Endothelial cell of umbilical vein (primary cell): Measurements from ENCODE around the gene CXorf38. TPM values are rescaled to one million over a fixed set of nuclear protein-coding genes. Genes with fewer than 3 reads are reported as not detected.

Experiments
- BruUV-seq: library from RNA; stranded (reverse); fragments of 400-500 nt; replicated peaks from 2 replicates; lab custom pipeline; 2021; lab: Mats Ljungman, UMichigan
- CTCF ChIA-PET: fragments of 300-600, 350-600 bp; sonication (Branson Sonifier 250); formaldehyde crosslinking; loops from one replicate; lab custom pipeline; 2021; ENCODE audit warnings: antibody characterized with exemption, inconsistent platforms; lab: Charles Lee
- POLR2A ChIA-PET: fragments of 300-600, 350-600 bp; sonication (Branson Sonifier 250); formaldehyde crosslinking; loops from one replicate; lab custom pipeline; 2021; ENCODE audit warnings: antibody characterized with exemption, inconsistent platforms; lab: Charles Lee
- DNase-seq: peaks from one replicate; pipeline ENCODE4 v3.0.0-alpha.2; 2011; ENCODE audit warnings: low read depth, low spot score
- FAIRE-seq: peaks from 2 replicates; lab custom pipeline; 2011; peaks lifted over from hg19 to GRCh38; lab: Jason Lieb, UNC
- H2AFZ ChIP-seq: 2 replicates; pipeline ENCODE4 v1.6.0; 2012; ENCODE audit warnings: low read depth, low read length, control low read depth, inconsistent platforms
- H3K27ac ChIP-seq: 2 replicates; pipeline ENCODE4 v1.5.1; 2011; ENCODE audit warnings: low read depth, mild to moderate bottlenecking, control low read depth, low read length, moderate library complexity; ENCODE audit not compliant: insufficient read depth
- H3K27me3 ChIP-seq, 2 experiments: 2 replicates each; pipeline versions ENCODE4 v1.6.0 to v1.6.1; 2011; ENCODE audit warnings: low read length in 2 of 2, mixed read lengths in 1 of 2; ENCODE audit not compliant: control insufficient read depth in 2 of 2, insufficient read depth in 2 of 2
- H3K36me3 ChIP-seq, 2 experiments: 2 replicates in 1 of 2; 3 replicates in 1 of 2; pipeline ENCODE4 v1.5.1; 2011; ENCODE audit warnings: low read length in 2 of 2, mild to moderate bottlenecking in 1 of 2, moderate library complexity in 1 of 2; ENCODE audit not compliant: control insufficient read depth in 2 of 2, insufficient read depth in 2 of 2; ENCODE audit errors: extremely low read depth in 1 of 2
- H3K4me1 ChIP-seq: 3 replicates; pipeline ENCODE4 v1.5.1; 2011; ENCODE audit warnings: mild to moderate bottlenecking, low read length; ENCODE audit not compliant: control insufficient read depth, insufficient read depth; ENCODE audit errors: extremely low read depth
- H3K4me2 ChIP-seq: 2 replicates; pipeline ENCODE4 v1.6.1; 2011; ENCODE audit warnings: low read length, control low read depth, mixed read lengths; ENCODE audit not compliant: insufficient read depth
- H3K4me3 ChIP-seq, 3 experiments: fragments of 200-600 bp in 1 of 3; sonication (generic), shearing (Covaris generic) in 1 of 3; replicated peaks in 1 of 3; 2 replicates each; pipeline ENCODE4 v1.5.1; 2011 to 2016; ENCODE audit warnings: control low read depth in 3 of 3, low read length in 3 of 3, mild to moderate bottlenecking in 2 of 3, inconsistent platforms in 1 of 3, low read depth in 1 of 3, moderate library complexity in 1 of 3; ENCODE audit not compliant: insufficient read depth in 1 of 3
- H3K79me2 ChIP-seq: 2 replicates; pipeline ENCODE4 v1.6.0; 2012; ENCODE audit warnings: low read length, inconsistent platforms; ENCODE audit not compliant: control insufficient read depth, insufficient read depth
- H3K9ac ChIP-seq: replicated peaks from 2 replicates; pipeline ENCODE3; 2011; ENCODE audit warnings: low read length, control low read depth; ENCODE audit not compliant: insufficient read depth; ENCODE audit errors: extremely low read depth
- H3K9me1 ChIP-seq: replicated peaks from 3 replicates; pipeline ENCODE4 v1.6.0; 2011; ENCODE audit warnings: mild to moderate bottlenecking, low read length; ENCODE audit not compliant: control insufficient read depth, insufficient read depth; ENCODE audit errors: extremely low read depth
- H3K9me3 ChIP-seq: replicated peaks from 2 replicates; pipeline ENCODE4 v1.5.1; 2012; ENCODE audit warnings: low read length, inconsistent platforms; ENCODE audit not compliant: control insufficient read depth, insufficient read depth
- H4K20me1 ChIP-seq: replicated peaks from 2 replicates; pipeline ENCODE3; 2011; ENCODE audit warnings: mild to moderate bottlenecking, low read length; ENCODE audit not compliant: control insufficient read depth, insufficient read depth; ENCODE audit errors: extremely low read depth
- CTCF ChIP-seq, 2 donors: IDR thresholded peaks; 1 replicate in 1 of 2; 2 replicates in 1 of 2; pipeline ENCODE4 v1.5.1; 2011; ENCODE audit warnings: low read length in 2 of 2, mild to moderate bottlenecking in 2 of 2, moderate library complexity in 2 of 2, control low read depth in 1 of 2, inconsistent platforms in 1 of 2, low read depth in 1 of 2; ENCODE audit not compliant: insufficient read depth in 1 of 2; ENCODE audit errors: extremely low read depth in 1 of 2
- EZH2 ChIP-seq: IDR thresholded peaks from 2 replicates; pipeline ENCODE4 v1.6.1; 2012; ENCODE audit warnings: borderline replicate concordance, low read depth, mild to moderate bottlenecking, moderate library complexity, low read length, inconsistent platforms; ENCODE audit not compliant: severe bottlenecking
- FOS ChIP-seq: IDR thresholded peaks from 2 replicates; pipeline ENCODE4 v1.6.1; 2011; ENCODE audit warnings: mild to moderate bottlenecking, low read length, moderate library complexity, borderline replicate concordance; ENCODE audit not compliant: insufficient read depth
- GATA2 ChIP-seq: IDR thresholded peaks from 2 replicates; pipeline ENCODE4 v1.7.0; 2011; ENCODE audit warnings: low read depth, mild to moderate bottlenecking, moderate library complexity, mixed read lengths, low read length; ENCODE audit not compliant: insufficient read length, insufficient read depth
- JUN ChIP-seq: IDR thresholded peaks from 2 replicates; pipeline ENCODE4 v1.6.1; 2011; ENCODE audit warnings: borderline replicate concordance, low read depth; ENCODE audit not compliant: insufficient read length, insufficient read depth
- MYC ChIP-seq: IDR thresholded peaks from one replicate; pipeline ENCODE4 v1.6.1; 2011; ENCODE audit warnings: mild to moderate bottlenecking, low read depth, low read length
- POLR2AphosphoS5 ChIP-seq: IDR thresholded peaks from 2 replicates; pipeline ENCODE4 v1.6.1; 2012; ENCODE audit warnings: low read depth, mild to moderate bottlenecking, control low read depth, low read length, moderate library complexity; ENCODE audit not compliant: insufficient read depth
- dilution Hi-C: fragments of 300-500 bp; cut with MboI; formaldehyde crosslinking; loops from one replicate; pipeline ENCODE4 v1.15.0; 2019; ENCODE audit warnings: low sequenced_read_pairs; ENCODE audit not compliant: extremely low pct_ligation_motif_present
- intact Hi-C: fragments of 100-400 bp; cut with micrococcal nuclease; formaldehyde crosslinking; loops from one replicate; pipeline ENCODE4 v1.10.0; 2022
- polyA plus RNA-seq, 4 experiments: library from polyadenylated mRNA; depleted of rRNA in 3 of 4; stranded (reverse) in 3 of 4; unstranded in 1 of 4; fragments of >200 nt; gene quantifications; 2 replicates each; pipeline versions ENCODE4 v1.2.1 to v1.2.3, GENCODE V29; 2011 to 2012; ENCODE audit warnings: missing spikeins in 1 of 4
- total RNA-seq: library from RNA; stranded (reverse); gene quantifications from 2 replicates; pipeline ENCODE4 v1.2.3, GENCODE V29; 2021

The CXorf38 gene
- total and polyA plus RNA-seq, 2 donors (not counting 3 experiments of a cell fraction or from before 2014, with no cell fraction given): 5.9 to 12.4 TPM

- H3K9me1 ChIP-seq: no peaks in the 10 kb centered on the region
- no peaks in the 10 kb centered on the region for H3K27me3 ChIP-seq
- no peak overlapping the region for H3K27ac ChIP-seq
- no peaks in the 10 kb centered on the region for H3K79me2 ChIP-seq
- FAIRE-seq: no peak
- H3K4me1 ChIP-seq: no peaks in the 10 kb centered on the region
- no TSS peak for BruUV-seq
- no peak overlapping the region for H3K4me3 ChIP-seq
- dilution Hi-C loops: no loop called here
- no peak overlapping the region for H2AFZ ChIP-seq
- TF ChIP-seq POLR2AphosphoS5: no peak
- no peak for TF ChIP-seq CTCF (IDR thresholded peaks at IDR 0.05; ENCODE audit: extremely low read depth in 1 of 2, insufficient read depth in 1 of 2, low read depth in 1 of 2, low read length in 2 of 2)
- TF ChIP-seq EZH2: no peak
- TF ChIP-seq JUN: no peak
- TF ChIP-seq GATA2: no peak
- CTCF ChIA-PET: no interaction called here
- intact Hi-C loops: no loop called here
- no peaks in the 10 kb centered on the region for H4K20me1 ChIP-seq
- no peak overlapping the region for H3K4me2 ChIP-seq
- POLR2A ChIA-PET: no interaction called here
- no peak for DNase-seq
- H3K9ac ChIP-seq: no peak overlapping the region
- H3K36me3 ChIP-seq: no peaks in the 10 kb centered on the region
- no peaks in the 10 kb centered on the region for H3K9me3 ChIP-seq
These were observed 34.9 kb downstream of the CXorf38 start for GRCh38 chrX:40612511-40612910.

DNA sequence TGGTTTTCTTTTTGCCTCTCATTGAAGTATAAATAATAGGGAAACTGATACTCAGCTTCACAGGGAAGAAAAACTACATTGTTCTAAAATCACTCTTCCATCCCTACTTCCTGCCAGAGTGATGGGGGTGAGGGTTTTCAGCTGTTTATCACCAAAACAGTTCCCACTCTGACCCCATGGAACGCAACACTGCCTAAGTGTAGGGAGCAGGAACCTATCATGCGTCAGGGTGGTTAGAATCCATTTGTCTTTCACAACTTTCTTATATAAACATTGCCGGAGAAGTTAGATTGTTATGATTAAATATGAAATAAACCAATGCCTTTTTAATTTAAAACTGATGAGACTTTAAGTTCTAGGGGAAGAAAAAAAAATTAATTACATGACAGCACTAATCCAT, 40.0 kb downstream of the CXorf38 start:
- ChIA-PET CTCF (no interaction called here), POLR2A (no interaction called here)
- Histone ChIP-seq H3K27ac (no peak overlapping the region), H2AFZ (no peak overlapping the region), H3K36me3 (no peaks in the 10 kb centered on the region), H3K27me3 (no peaks in the 10 kb centered on the region), H3K4me2 (no peak overlapping the region), H3K79me2 (no peaks in the 10 kb centered on the region), H3K4me3 (no peak overlapping the region), H3K9me1 (no peaks in the 10 kb centered on the region), H4K20me1 (no peaks in the 10 kb centered on the region), H3K4me1 (no peaks in the 10 kb centered on the region), H3K9ac (no peak overlapping the region), H3K9me3 (no peaks in the 10 kb centered on the region)
- no TSS peak for BruUV-seq
- no peak for FAIRE-seq
- intact Hi-C loops (no loop called here), dilution Hi-C loops (no loop called here)
- no peak for DNase-seq
- TF ChIP-seq FOS (no peak), GATA2 (no peak), MYC (no peak)
